Neural cell (in vitro differentiated cells): ENCODE data around the gene EPB41L5. TPM values are rescaled to one million over a fixed set of nuclear protein-coding genes. Genes with fewer than 3 reads are reported as not detected.

Source experiments
- H2AFZ ChIP-seq: fragments of 200-600, 300-800 bp; sonication (generic), shearing (Covaris generic); 2 replicates; pipeline ENCODE4 v1.6.0; 2014; ENCODE audit warnings: low read depth, mild to moderate bottlenecking, antibody characterized with exemption, low read length, moderate library complexity
- H3F3A ChIP-seq: fragments of 200-600 bp; shearing (Covaris generic); 2 replicates; pipeline ENCODE4 v1.6.1; 2016; ENCODE audit warnings: mild to moderate bottlenecking, moderate library complexity, mixed read lengths, antibody characterized with exemption, low read length; ENCODE audit not compliant: insufficient read depth, poor library complexity, severe bottlenecking
- H3K27ac ChIP-seq: fragments of 200-600, 300-800 bp; sonication (generic), shearing (Covaris generic); 2 replicates; pipeline ENCODE4 v1.5.1; 2014; ENCODE audit warnings: mild to moderate bottlenecking, low read length, moderate library complexity
- H3K27me3 ChIP-seq: fragments of 300-800, 200-600 bp; sonication (generic), shearing (Covaris generic); 2 replicates; pipeline ENCODE4 v1.6.0; 2014; ENCODE audit warnings: mild to moderate bottlenecking, low read depth, low read length, moderate library complexity; ENCODE audit not compliant: insufficient read depth
- H3K36me3 ChIP-seq: fragments of 300-800, 200-600 bp; sonication (generic), shearing (Covaris generic); 2 replicates; pipeline ENCODE4 v1.5.1; 2014; ENCODE audit warnings: mild to moderate bottlenecking, antibody characterized with exemption, low read length, moderate library complexity; ENCODE audit not compliant: insufficient read depth
- H3K4me2 ChIP-seq: fragments of 300-800, 200-600 bp; sonication (generic), shearing (Covaris generic); 2 replicates; pipeline ENCODE4 v1.6.0; 2014; ENCODE audit warnings: mild to moderate bottlenecking, low read length
- H3K4me3 ChIP-seq: fragments of 300-800, 200-600 bp; sonication (generic), shearing (Covaris generic); 2 replicates; pipeline ENCODE4 v1.5.1; 2014; ENCODE audit warnings: mild to moderate bottlenecking, low read length, moderate library complexity
- H3K79me2 ChIP-seq: fragments of 200-600 bp; shearing (Covaris generic); replicated peaks from 2 replicates; pipeline ENCODE4 v1.6.0; 2014; ENCODE audit warnings: mild to moderate bottlenecking, low read length, moderate library complexity; ENCODE audit not compliant: insufficient read depth
- H3K9ac ChIP-seq: fragments of 300-800, 200-600 bp; sonication (generic), shearing (Covaris generic); 2 replicates; pipeline ENCODE4 v1.6.1; 2016; ENCODE audit warnings: mild to moderate bottlenecking, low read length, mixed read lengths
- H3K9me2 ChIP-seq: fragments of 200-600 bp; shearing (Covaris generic); 2 replicates; pipeline ENCODE4 v1.6.1; 2016; ENCODE audit warnings: mild to moderate bottlenecking, low read length, mixed read lengths; ENCODE audit not compliant: insufficient read depth
- H3K9me3 ChIP-seq: fragments of 200-600, 300-800 bp; sonication (generic), shearing (Covaris generic); 2 replicates; pipeline ENCODE4 v1.6.1; 2016; ENCODE audit warnings: mild to moderate bottlenecking, mixed run types, low read length, moderate library complexity, mixed read lengths
- H4K20me1 ChIP-seq: fragments of 200-600 bp; shearing (Covaris generic); 2 replicates; pipeline ENCODE4 v1.6.1; 2016; ENCODE audit warnings: mild to moderate bottlenecking, mixed run types; ENCODE audit not compliant: insufficient read depth
- EP300 ChIP-seq: fragments of 450-650 bp; conservative IDR thresholded peaks from 2 replicates; pipeline ENCODE4 v1.6.1; 2014; ENCODE audit warnings: antibody characterized with exemption, mild to moderate bottlenecking, moderate library complexity; ENCODE audit not compliant: poor library complexity, severe bottlenecking
- EZH2 ChIP-seq: fragments of 200-600, 300-800 bp; shearing (Covaris generic), sonication (generic); IDR thresholded peaks from 2 replicates; pipeline ENCODE4 v1.6.1; 2014; ENCODE audit warnings: antibody characterized with exemption, low read length, borderline replicate concordance, mild to moderate bottlenecking; ENCODE audit not compliant: insufficient read depth, poor library complexity, severe bottlenecking
- MXI1 ChIP-seq: fragments of 450-650 bp; conservative IDR thresholded peaks from 2 replicates; pipeline ENCODE4 v1.6.1; 2014; ENCODE audit warnings: antibody characterized with exemption, mild to moderate bottlenecking; ENCODE audit not compliant: poor library complexity, severe bottlenecking
- POLR2AphosphoS5 ChIP-seq: IDR thresholded peaks from 2 replicates; pipeline ENCODE4 v1.6.1; 2012
- RAD21 ChIP-seq: fragments of 450-650 bp; conservative IDR thresholded peaks from 2 replicates; pipeline ENCODE4 v1.6.1; 2014; ENCODE audit warnings: antibody characterized with exemption, mild to moderate bottlenecking, moderate library complexity
- SMC3 ChIP-seq: fragments of 450-650 bp; conservative IDR thresholded peaks from 2 replicates; pipeline ENCODE4 v1.6.1; 2014; ENCODE audit warnings: antibody characterized with exemption, mild to moderate bottlenecking, moderate library complexity; ENCODE audit not compliant: poor library complexity
- TAF1 ChIP-seq: IDR thresholded peaks from 2 replicates; pipeline ENCODE4 v1.6.1; 2012; ENCODE audit warnings: low read depth
- polyA plus RNA-seq: library from polyadenylated mRNA; depleted of rRNA; stranded (reverse); fragments of >200 nt; gene quantifications from 2 replicates; pipeline ENCODE4 v1.2.3, GENCODE V29; 2014
- TF ChIP-seq, protein P1 (sequence below): fragments of 450-650 bp; IDR thresholded peaks from 2 replicates; pipeline ENCODE4 v1.5.1; 2014; ENCODE audit warnings: antibody characterized with exemption, mild to moderate bottlenecking, moderate library complexity; ENCODE audit not compliant: poor library complexity, severe bottlenecking
- TF ChIP-seq, protein P2 (sequence below): IDR thresholded peaks from 2 replicates; pipeline ENCODE4 v1.6.1; 2012; ENCODE audit warnings: borderline replicate concordance

EPB41L5 gene
- polyA plus RNA-seq, 1 donor from 2014 or later, result 32.9 TPM

GRCh38 chr2:120052597-120052996, 39.7 kb downstream of the EPB41L5 start:
- H3K79me2 ChIP-seq, result peaks cover 20% of the 10 kb centered on the region
- TF ChIP-seq RAD21 (no peak), EZH2 (no peak), TAF1 (no peak), SMC3 (no peak), MXI1 (no peak), POLR2AphosphoS5 (no peak), EP300 (no peak)
- TF ChIP-seq, protein P1, sequence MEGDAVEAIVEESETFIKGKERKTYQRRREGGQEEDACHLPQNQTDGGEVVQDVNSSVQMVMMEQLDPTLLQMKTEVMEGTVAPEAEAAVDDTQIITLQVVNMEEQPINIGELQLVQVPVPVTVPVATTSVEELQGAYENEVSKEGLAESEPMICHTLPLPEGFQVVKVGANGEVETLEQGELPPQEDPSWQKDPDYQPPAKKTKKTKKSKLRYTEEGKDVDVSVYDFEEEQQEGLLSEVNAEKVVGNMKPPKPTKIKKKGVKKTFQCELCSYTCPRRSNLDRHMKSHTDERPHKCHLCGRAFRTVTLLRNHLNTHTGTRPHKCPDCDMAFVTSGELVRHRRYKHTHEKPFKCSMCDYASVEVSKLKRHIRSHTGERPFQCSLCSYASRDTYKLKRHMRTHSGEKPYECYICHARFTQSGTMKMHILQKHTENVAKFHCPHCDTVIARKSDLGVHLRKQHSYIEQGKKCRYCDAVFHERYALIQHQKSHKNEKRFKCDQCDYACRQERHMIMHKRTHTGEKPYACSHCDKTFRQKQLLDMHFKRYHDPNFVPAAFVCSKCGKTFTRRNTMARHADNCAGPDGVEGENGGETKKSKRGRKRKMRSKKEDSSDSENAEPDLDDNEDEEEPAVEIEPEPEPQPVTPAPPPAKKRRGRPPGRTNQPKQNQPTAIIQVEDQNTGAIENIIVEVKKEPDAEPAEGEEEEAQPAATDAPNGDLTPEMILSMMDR, result no peak
- TF ChIP-seq, protein P2, sequence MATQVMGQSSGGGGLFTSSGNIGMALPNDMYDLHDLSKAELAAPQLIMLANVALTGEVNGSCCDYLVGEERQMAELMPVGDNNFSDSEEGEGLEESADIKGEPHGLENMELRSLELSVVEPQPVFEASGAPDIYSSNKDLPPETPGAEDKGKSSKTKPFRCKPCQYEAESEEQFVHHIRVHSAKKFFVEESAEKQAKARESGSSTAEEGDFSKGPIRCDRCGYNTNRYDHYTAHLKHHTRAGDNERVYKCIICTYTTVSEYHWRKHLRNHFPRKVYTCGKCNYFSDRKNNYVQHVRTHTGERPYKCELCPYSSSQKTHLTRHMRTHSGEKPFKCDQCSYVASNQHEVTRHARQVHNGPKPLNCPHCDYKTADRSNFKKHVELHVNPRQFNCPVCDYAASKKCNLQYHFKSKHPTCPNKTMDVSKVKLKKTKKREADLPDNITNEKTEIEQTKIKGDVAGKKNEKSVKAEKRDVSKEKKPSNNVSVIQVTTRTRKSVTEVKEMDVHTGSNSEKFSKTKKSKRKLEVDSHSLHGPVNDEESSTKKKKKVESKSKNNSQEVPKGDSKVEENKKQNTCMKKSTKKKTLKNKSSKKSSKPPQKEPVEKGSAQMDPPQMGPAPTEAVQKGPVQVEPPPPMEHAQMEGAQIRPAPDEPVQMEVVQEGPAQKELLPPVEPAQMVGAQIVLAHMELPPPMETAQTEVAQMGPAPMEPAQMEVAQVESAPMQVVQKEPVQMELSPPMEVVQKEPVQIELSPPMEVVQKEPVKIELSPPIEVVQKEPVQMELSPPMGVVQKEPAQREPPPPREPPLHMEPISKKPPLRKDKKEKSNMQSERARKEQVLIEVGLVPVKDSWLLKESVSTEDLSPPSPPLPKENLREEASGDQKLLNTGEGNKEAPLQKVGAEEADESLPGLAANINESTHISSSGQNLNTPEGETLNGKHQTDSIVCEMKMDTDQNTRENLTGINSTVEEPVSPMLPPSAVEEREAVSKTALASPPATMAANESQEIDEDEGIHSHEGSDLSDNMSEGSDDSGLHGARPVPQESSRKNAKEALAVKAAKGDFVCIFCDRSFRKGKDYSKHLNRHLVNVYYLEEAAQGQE, result no peak
- no peak overlapping the region for H3K4me3 ChIP-seq

DNA sequence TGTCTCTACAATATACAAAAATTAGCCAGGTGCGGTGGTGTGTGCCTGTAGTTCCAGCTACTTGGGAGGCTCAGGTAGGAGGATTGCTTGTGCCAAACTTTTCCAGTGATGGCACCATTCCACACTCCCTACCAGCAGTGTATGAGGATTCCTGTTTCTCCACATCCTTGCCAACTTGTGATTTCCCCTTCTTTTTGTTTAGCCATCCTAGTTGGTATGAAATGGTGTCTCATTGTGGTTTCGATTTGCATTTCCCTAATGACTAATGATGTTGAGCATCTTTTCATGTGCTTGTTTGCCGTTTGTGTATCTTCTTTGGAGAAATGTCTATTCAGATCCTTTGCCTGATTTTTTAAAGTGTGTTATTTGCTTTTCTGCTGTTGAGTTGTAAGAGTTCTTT, 41.0 kb downstream of the EPB41L5 start:
- Histone ChIP-seq H3K9me2 (no peaks in the 10 kb centered on the region), H4K20me1 (no peaks in the 10 kb centered on the region), H3K79me2 (peaks cover 22% of the 10 kb centered on the region), H2AFZ (no peak overlapping the region), H3K27ac (no peak overlapping the region), H3K4me3 (no peak overlapping the region), H3F3A (no peaks in the 10 kb centered on the region), H3K36me3 (peaks cover 5% of the 10 kb centered on the region), H3K4me2 (no peak overlapping the region), H3K9ac (no peak overlapping the region), H3K27me3 (no peaks in the 10 kb centered on the region), H3K9me3 (no peaks in the 10 kb centered on the region)
- TF ChIP-seq, protein P2, result no peak
- TF ChIP-seq EZH2 (no peak), EP300 (no peak)
- TF ChIP-seq, protein P1, result no peak

More at GRCh38 chr2:120052597-120052996, 39.7 kb downstream of the EPB41L5 start:
- peaks cover 5% of the 10 kb centered on the region for H3K36me3 ChIP-seq
- no peaks in the 10 kb centered on the region for H3K9me2 ChIP-seq
- H3K27me3 ChIP-seq, result no peaks in the 10 kb centered on the region
- no peaks in the 10 kb centered on the region for H3F3A ChIP-seq
- H3K9me3 ChIP-seq, result no peaks in the 10 kb centered on the region
- H4K20me1 ChIP-seq, result no peaks in the 10 kb centered on the region
- H3K9ac ChIP-seq, result no peak overlapping the region
- H2AFZ ChIP-seq, result no peak overlapping the region
- no peak overlapping the region for H3K27ac ChIP-seq
- H3K4me2 ChIP-seq, result no peak overlapping the region
